SW 1271 (cell line): ENCODE data around the gene TRAF1.
A peak's percentile ranks its signal among the peaks of the same experiment; 100 is the strongest.

Experiments
- DNase-seq, 2 experiments: peaks; one replicate each; lab custom pipeline; 2025; lab: John Stamatoyannopoulos, UW

TRAF1 gene

GRCh38 chr9:120870206-120870605 lies 56.4 kb downstream of the TRAF1 start:
- DNase-seq, result no peak

- no peak for DNase-seq
Measured at GRCh38 chr9:120869726-120870125, 56.9 kb downstream of the TRAF1 start.

- DNase-seq, result no peak
Measured at GRCh38 chr9:120869360-120869687, 57.3 kb downstream of the TRAF1 start.

- peak; percentile 78 to 84 for DNase-seq
Measured at GRCh38 chr9:120868676-120869359, 57.8 kb downstream of the TRAF1 start.

GRCh38 chr9:120868339-120868675 lies 58.3 kb downstream of the TRAF1 start:
- DNase-seq, result no peak

DNA sequence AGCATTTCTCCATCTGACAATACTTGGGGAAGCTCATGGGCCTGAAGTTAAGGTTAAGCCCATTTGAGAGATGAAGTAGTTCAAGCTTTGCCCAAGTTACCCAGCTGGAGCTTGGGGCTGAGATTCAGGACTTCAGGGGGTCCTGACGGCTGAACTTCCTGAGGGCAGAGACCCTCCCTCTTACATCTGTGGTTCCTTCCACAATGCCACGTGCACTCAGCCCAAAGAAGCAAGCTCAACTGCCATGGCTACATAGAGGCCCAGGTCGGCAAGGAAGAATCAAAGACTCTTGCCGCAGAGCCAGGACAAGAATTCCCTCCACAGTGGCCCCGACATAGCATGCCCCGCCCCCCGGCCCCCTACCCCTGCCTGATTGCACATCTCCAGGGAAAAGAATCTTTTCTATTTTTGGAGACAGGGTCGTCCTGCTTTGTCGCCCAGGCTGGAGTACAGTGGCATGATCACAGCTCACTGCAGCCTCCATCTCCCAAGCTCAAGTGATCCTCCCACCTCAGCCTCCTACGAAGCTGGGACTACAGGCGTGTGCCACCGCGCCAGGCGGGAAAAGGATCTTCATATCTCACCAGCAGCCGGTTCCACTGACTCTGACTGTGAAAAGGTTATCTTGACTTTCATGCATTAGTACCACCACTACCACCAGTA lies 58.8 kb downstream of the TRAF1 start:
- DNase-seq, result no peak

DNA sequence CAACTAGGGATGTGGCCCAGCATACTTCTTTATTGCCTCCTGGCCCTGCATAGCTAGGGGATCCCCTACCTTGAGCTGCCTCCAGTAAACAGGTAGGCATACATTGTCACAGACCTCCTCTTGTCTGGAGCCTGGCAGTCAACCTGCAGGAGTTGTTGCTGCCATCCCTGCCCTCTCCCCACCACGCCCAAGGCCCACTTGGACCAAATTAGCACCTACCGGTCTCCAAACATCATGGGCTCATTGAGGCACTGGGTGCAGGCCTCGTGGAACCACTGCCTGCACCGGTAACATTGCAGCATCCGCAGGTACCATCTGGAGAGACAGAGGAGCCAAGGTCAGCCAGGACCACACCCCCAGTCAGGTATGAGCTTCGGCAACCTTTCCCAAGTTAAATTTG lies 59.9 kb downstream of the TRAF1 start:
- DNase-seq, result no peak

DNA sequence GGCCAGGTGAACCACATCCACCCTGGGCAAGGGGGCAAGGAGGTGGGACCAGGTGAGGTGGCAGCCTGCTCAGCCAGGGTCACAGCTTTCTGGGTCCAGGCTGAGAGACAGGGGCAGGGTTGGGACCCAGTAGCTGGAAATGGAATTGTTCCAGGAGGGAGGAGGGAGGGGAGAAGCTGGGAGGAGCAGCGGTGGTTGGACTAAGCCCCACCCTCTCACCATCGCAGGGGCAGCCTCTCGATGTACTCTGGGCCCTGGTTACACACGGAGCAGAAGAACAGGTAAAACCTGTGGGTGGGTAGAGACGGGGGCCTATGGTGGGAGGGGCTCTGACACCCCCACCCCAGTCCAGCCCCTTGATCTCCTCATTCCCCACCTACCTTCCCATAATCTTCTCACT lies 60.8 kb downstream of the TRAF1 start:
- no peak for DNase-seq

DNA sequence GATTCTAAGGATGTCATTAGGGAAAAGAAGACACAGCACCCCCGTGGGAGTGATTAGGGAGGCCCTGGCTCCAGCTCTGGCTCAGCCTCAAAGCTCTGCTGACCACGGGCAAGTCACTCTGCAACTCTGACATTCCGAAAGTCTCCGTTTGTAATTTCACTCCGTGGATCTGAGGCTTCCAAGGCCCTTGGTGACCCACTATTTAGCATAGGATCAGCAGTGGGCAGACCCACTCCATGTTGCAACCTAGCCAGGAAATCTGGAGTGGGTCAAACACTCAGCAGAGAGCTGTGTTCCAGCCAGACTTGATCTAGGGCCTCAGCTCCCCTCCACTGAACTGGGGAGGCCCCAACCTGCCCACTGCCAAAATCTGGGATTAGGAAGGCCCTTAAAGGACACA lies 61.4 kb downstream of the TRAF1 start:
- DNase-seq, result no peak

DNA sequence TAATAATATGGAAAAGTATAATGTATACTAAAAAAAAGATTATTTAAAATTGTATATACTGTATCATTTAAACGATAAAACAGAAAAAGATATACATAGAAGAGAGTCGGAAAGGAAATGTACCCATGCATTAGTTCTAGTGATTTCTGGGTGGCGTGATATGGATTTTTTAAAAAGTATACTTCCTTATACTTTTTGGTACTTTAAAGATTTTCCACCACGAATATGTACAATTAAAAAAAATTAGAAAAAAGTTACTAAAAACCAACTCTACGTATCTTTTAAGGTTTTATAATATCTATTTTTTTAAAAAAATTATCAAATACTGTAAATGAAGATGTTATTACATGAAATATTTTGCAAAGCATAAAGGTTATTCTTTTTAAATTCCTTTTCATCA lies 61.9 kb downstream of the TRAF1 start:
- no peak for DNase-seq

- DNase-seq, result no peak
Measured at GRCh38 chr9:120863833-120864232, 62.8 kb downstream of the TRAF1 start.

DNA sequence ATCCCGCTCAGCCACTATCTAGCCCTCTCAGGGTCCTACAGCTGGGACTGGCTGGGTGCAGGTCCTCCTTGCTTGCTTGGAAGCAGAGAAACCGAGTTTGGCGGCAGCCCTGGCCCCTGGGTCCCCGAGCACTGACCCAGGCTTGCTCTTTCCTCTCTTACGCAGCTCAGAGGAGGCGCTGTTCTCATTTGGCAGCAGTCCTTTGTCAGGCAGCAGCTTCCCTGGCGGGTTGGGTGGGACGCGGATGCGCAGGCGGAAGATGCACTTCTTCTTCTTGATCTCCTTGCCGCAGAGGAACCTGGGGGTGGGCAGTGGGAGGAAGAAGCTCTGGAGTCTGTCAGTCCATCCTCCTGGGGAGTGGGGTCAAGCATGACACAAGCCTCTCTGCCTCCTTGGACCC lies 64.1 kb downstream of the TRAF1 start:
- no peak for DNase-seq

GRCh38 chr9:120861935-120862334 lies 64.7 kb downstream of the TRAF1 start:
- DNase-seq, result no peak

GRCh38 chr9:120860083-120860482 lies 66.5 kb downstream of the TRAF1 start:
- DNase-seq, result no peak

GRCh38 chr9:120859361-120859760 lies 67.2 kb downstream of the TRAF1 start:
- DNase-seq, result no peak

DNA sequence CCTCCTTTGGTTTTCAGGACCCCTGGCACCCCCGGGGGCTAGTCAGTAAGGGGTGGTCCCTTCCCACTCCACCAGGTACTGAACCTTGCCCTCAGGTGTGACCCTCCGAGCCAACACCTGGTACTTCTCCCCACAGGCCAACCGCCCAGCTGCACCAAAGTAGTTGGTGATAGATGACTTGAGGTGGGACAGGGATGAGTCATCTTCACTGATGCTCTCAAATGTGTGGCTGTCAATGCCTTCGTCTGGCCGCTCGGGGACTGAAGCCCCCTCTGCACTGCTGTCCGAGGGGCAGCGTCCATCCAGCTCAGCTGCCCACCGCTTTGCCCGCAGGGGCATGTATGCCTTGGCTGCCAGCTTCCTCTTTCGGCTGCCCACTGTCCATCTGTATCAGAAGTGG lies 68.7 kb downstream of the TRAF1 start:
- DNase-seq, result no peak

GRCh38 chr9:120857481-120857880 lies 69.1 kb downstream of the TRAF1 start:
- DNase-seq, result no peak

DNA sequence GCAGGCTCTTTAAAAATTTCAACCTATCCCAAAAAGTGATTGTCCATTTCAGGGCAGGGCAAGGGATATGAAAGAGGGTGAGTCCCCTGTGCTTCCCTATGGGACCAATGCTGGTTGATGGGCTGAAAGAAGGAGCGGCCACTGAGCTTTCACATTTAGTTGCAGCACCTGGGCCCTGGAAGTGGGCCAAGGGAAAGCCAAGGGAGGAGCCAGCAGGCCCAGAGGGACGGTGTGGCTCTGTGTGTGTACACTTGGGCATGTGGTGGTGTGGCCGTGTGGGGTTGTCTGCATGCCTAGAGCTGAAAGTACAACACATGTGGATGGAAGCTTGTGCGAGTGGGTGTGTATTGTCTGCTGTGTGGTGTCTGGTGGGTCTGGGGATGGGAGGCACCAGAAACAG lies 69.9 kb downstream of the TRAF1 start:
- DNase-seq, result no peak

GRCh38 chr9:120855827-120856670 lies 70.5 kb downstream of the TRAF1 start:
- DNase-seq, result no peak

- DNase-seq, result no peak
Measured at GRCh38 chr9:120854596-120855327, 71.8 kb downstream of the TRAF1 start.

GRCh38 chr9:120853198-120853597 lies 73.4 kb downstream of the TRAF1 start:
- no peak for DNase-seq
